SK-N-MC (cell line): ENCODE results near the gene THADA.

Experiments
- EZH2 ChIP-seq: fragments of 200-600 bp; sonication (generic); IDR thresholded peaks from one replicate; pipeline ENCODE4 v1.6.1; 2017; ENCODE audit warnings: antibody characterized with exemption
- POLR2AphosphoS5 ChIP-seq: IDR thresholded peaks from 2 replicates; pipeline ENCODE4 v1.6.1; 2012; ENCODE audit warnings: mild to moderate bottlenecking, low read depth, low read length, borderline replicate concordance

DNA sequence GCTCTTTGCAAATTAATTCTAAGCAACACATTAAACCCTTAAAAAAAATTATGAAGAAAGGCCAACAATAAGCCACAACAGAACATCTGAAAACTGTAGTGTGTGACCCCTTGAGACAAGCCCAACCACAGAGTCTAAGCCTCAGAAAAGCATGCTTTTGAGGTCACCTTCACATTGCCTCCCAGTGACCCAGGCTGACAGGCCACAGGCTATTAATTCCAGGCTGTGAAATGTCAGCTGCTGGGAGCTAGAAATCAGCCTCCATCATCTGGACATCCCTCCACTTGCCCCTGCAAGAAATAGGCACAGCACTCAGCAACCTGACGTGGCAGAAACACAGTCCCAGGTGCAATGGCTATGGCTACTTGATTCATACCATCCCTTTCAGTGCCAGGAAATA, 190.0 kb downstream of the THADA start:
- TF ChIP-seq POLR2AphosphoS5, result no peak
- TF ChIP-seq EZH2, result no peak
